CD14-positive monocyte (primary cell): ENCODE data around the gene F8. TPM values are rescaled to one million over a fixed set of nuclear protein-coding genes. Genes with fewer than 3 reads are reported as not detected.

Source experiments
- DNase-seq, 3 donors: peaks; one replicate each; pipeline ENCODE4 v3.0.0-alpha.2; 2011 to 2022
- H2AFZ ChIP-seq: 2 replicates; pipeline ENCODE4 v1.6.0; 2012; ENCODE audit warnings: mild to moderate bottlenecking, low read depth, low read length, inconsistent platforms; ENCODE audit not compliant: insufficient read depth, poor library complexity, severe bottlenecking
- H3K27ac ChIP-seq, 2 donors: 1 replicate in 1 of 2; 2 replicates in 1 of 2; pipeline ENCODE4 v1.5.1; 2012 to 2013; ENCODE audit warnings: low read length in 2 of 2, control low read depth in 1 of 2, inconsistent platforms in 1 of 2, low read depth in 1 of 2, mild to moderate bottlenecking in 1 of 2
- H3K27me3 ChIP-seq, 2 donors: one replicate each; pipeline versions ENCODE4 v1.6.0 to v1.6.1; 2011 to 2013; ENCODE audit warnings: low read length in 2 of 2; ENCODE audit not compliant: control insufficient read depth in 2 of 2, insufficient read depth in 2 of 2
- H3K36me3 ChIP-seq, 2 donors: replicated peaks in 1 of 2; 1 replicate in 1 of 2; 2 replicates in 1 of 2; pipeline versions ENCODE4 v1.5.1 to v1.6.1; 2012 to 2013; ENCODE audit warnings: low read length in 2 of 2, control low read depth in 1 of 2, inconsistent platforms in 1 of 2, mild to moderate bottlenecking in 1 of 2; ENCODE audit not compliant: insufficient read depth in 2 of 2, control insufficient read depth in 1 of 2
- H3K4me1 ChIP-seq, 2 donors: 1 replicate in 1 of 2; 2 replicates in 1 of 2; pipeline versions ENCODE4 v1.5.1 to v1.6.1; 2012 to 2013; ENCODE audit warnings: low read length in 2 of 2, control low read depth in 1 of 2, inconsistent platforms in 1 of 2, mild to moderate bottlenecking in 1 of 2, moderate library complexity in 1 of 2; ENCODE audit not compliant: insufficient read depth in 2 of 2, control insufficient read depth in 1 of 2
- H3K4me2 ChIP-seq: replicated peaks from 2 replicates; pipeline ENCODE3; 2012; ENCODE audit warnings: low read length, moderate library complexity, mild to moderate bottlenecking; ENCODE audit not compliant: poor library complexity, severe bottlenecking; ENCODE audit errors: extremely low read depth
- H3K4me3 ChIP-seq, 3 experiments: fragments of 200-600 bp in 1 of 3; sonication (generic) in 1 of 3; replicated peaks in 1 of 3; 1 replicate in 2 of 3; 2 replicates in 1 of 3; pipeline ENCODE4 v1.5.1; 2011 to 2013; ENCODE audit warnings: low read length in 3 of 3, mild to moderate bottlenecking in 3 of 3, control low read depth in 2 of 3, low read depth in 2 of 3, inconsistent platforms in 1 of 3, moderate library complexity in 1 of 3
- H3K79me2 ChIP-seq: 2 replicates; pipeline ENCODE4 v1.6.0; 2012; ENCODE audit warnings: mild to moderate bottlenecking, control low read depth, inconsistent platforms, low read length, moderate library complexity; ENCODE audit not compliant: insufficient read depth
- H3K9ac ChIP-seq: 2 replicates; pipeline ENCODE4 v1.6.0; 2017; ENCODE audit warnings: low read length, mild to moderate bottlenecking; ENCODE audit not compliant: insufficient read depth, poor library complexity, severe bottlenecking
- H3K9me3 ChIP-seq, 2 donors: replicated peaks in 1 of 2; 1 replicate in 1 of 2; 2 replicates in 1 of 2; pipeline versions ENCODE4 v1.5.1 to v1.6.1; 2012 to 2013; ENCODE audit warnings: low read length in 2 of 2, control low read depth in 1 of 2; ENCODE audit not compliant: control insufficient read depth in 1 of 2, insufficient read depth in 1 of 2
- H4K20me1 ChIP-seq: 2 replicates; pipeline ENCODE4 v1.6.0; 2012; ENCODE audit warnings: mild to moderate bottlenecking, low read length, control low read depth, moderate library complexity; ENCODE audit not compliant: insufficient read depth
- H3K27ac Mint-ChIP-seq, 7 donors: one replicate each; pipeline ENCODE4 v1.8.0; 2020; ENCODE audit warnings: mild to moderate bottlenecking in 7 of 7, mixed read lengths in 7 of 7, moderate library complexity in 6 of 7, inconsistent platforms in 2 of 7
- H3K27me3 Mint-ChIP-seq, 3 donors: one replicate each; pipeline ENCODE4 v1.8.0; 2021 to 2022; ENCODE audit warnings: low read depth in 3 of 3, mild to moderate bottlenecking in 3 of 3, mixed read lengths in 3 of 3, moderate library complexity in 3 of 3, inconsistent platforms in 1 of 3
- H3K36me3 Mint-ChIP-seq, 2 donors: one replicate each; pipeline ENCODE4 v1.8.0; 2020; ENCODE audit warnings: mixed read lengths in 2 of 2, inconsistent platforms in 1 of 2, mild to moderate bottlenecking in 1 of 2
- H3K4me1 Mint-ChIP-seq: one replicate; pipeline ENCODE4 v1.8.0; 2020; ENCODE audit warnings: mild to moderate bottlenecking, mixed read lengths
- H3K4me3 Mint-ChIP-seq, 2 donors: one replicate each; pipeline ENCODE4 v1.8.0; 2020; ENCODE audit warnings: mild to moderate bottlenecking in 2 of 2, mixed read lengths in 2 of 2, moderate library complexity in 1 of 2
- H3K9me3 Mint-ChIP-seq, 7 donors: one replicate each; pipeline ENCODE4 v1.8.0; 2020 to 2022; ENCODE audit warnings: mixed read lengths in 7 of 7, mild to moderate bottlenecking in 6 of 7, moderate library complexity in 6 of 7, inconsistent platforms in 2 of 7
- CTCF ChIP-seq: fragments of 200-600 bp; IDR thresholded peaks from one replicate; pipeline ENCODE4 v1.8.0; 2022; ENCODE audit warnings: antibody characterized with exemption, mild to moderate bottlenecking
- WGBS: methylation state at CpG from one replicate; pipeline ENCODE4 v1.1.5; 2013; ENCODE audit warnings: missing lambda C conversion rate; ENCODE audit not compliant: insufficient coverage; 5-methylcytosine and 5-hydroxymethylcytosine counted together
- intact Hi-C, 2 donors: fragments of 100-400 bp; cut with micrococcal nuclease; formaldehyde crosslinking; loops; one replicate each; pipeline versions ENCODE4 v1.15.0 to v1.15.1; 2023
- polyA plus RNA-seq, 3 donors: library from polyadenylated mRNA; depleted of rRNA in 1 of 3; unstranded in 2 of 3; stranded (reverse) in 1 of 3; fragments of 300-500 nt in 2 of 3; fragments of >200 nt in 1 of 3; fragmentation: Illumina TruSeq in 2 of 3; gene quantifications; 1 replicate in 2 of 3; 2 replicates in 1 of 3; pipeline ENCODE4 v1.2.3, GENCODE V29; 2012 to 2021

The F8 gene
- polyA plus RNA-seq, 3 donors, result 1.5 to 4.5 (median 4.3) TPM

DNA sequence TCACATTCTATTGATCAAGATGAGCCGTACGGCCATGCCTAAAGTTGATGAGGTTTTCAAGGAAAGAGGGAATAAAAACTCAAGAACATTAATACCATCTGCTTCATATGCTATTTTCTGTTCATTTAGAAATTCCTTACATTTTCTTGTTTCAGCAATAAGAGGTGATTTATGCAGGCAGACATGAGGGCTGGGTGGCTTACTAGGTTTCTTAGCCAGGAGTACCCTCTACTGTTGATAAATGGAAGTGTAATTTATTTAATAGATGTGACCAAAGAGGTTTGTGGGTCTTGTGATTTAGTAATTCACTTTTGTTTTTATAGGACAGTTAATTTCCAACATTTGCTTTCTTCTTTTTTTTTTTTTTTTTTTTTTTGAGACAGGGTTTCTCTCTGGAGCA is 181.7 kb downstream of the F8 start:
- H3K4me3 ChIP-seq, result no peak overlapping the region
- no peak overlapping the region for H3K4me3 Mint-ChIP-seq
- H3K27me3 ChIP-seq, result no peaks in the 10 kb centered on the region
- H3K36me3 ChIP-seq, result no peaks in the 10 kb centered on the region
- DNase-seq, result peak; percentile 29 to 56 (median 56)
- H3K79me2 ChIP-seq, result no peaks in the 10 kb centered on the region
- H3K9me3 Mint-ChIP-seq, result peaks cover 0 to 3% (median 0%) of the 10 kb centered on the region in 7 donors
- no peak overlapping the region for H2AFZ ChIP-seq
- H3K4me1 Mint-ChIP-seq, result peaks cover 4% of the 10 kb centered on the region
- no peak overlapping the region for H3K9ac ChIP-seq
- intact Hi-C loops, result no loop called here
- H3K27ac ChIP-seq, result no peak overlapping the region
- H3K4me1 ChIP-seq, result no peaks in the 10 kb centered on the region
- H3K36me3 Mint-ChIP-seq, result no peaks in the 10 kb centered on the region
- H4K20me1 ChIP-seq, result no peaks in the 10 kb centered on the region
- TF ChIP-seq CTCF, result peak; percentile 45
- no peak overlapping the region for H3K4me2 ChIP-seq
- H3K27ac Mint-ChIP-seq, result no peak overlapping the region
- no peaks in the 10 kb centered on the region for H3K9me3 ChIP-seq
- H3K27me3 Mint-ChIP-seq, result peaks cover 0 to 3% (median 2%) of the 10 kb centered on the region in 3 donors
- WGBS, result no CpG with 5 or more reads among the region's 2 CpGs

- no CpG with 5 or more reads among the region's 1 CpG for WGBS
- H3K9me3 Mint-ChIP-seq, result no peaks in the 10 kb centered on the region
Measured at GRCh38 chrX:154836163-154836562, 186.4 kb downstream of the F8 start.

More at GRCh38 chrX:154836163-154836562, 186.4 kb downstream of the F8 start:
- TF ChIP-seq CTCF, result no peak
- no peak overlapping the region for H3K4me3 ChIP-seq
- no peak overlapping the region for H3K27ac Mint-ChIP-seq
- H3K27me3 ChIP-seq, result no peaks in the 10 kb centered on the region
- H3K9ac ChIP-seq, result no peak overlapping the region
- H4K20me1 ChIP-seq, result no peaks in the 10 kb centered on the region
- DNase-seq, result no peak
- H3K79me2 ChIP-seq, result no peaks in the 10 kb centered on the region
- peaks cover 0 to 6% (median 0%) of the 10 kb centered on the region in 3 donors for H3K27me3 Mint-ChIP-seq
- H3K4me1 Mint-ChIP-seq, result peaks cover 4% of the 10 kb centered on the region
- H3K27ac ChIP-seq, result no peak overlapping the region
- intact Hi-C loops, result loop anchor here (10.0 kb wide), 2 partner anchors 51 to 61 kb away; no protein-coding TSS in a partner anchor
- no peak overlapping the region for H2AFZ ChIP-seq
- no peaks in the 10 kb centered on the region for H3K4me1 ChIP-seq
- H3K36me3 ChIP-seq, result no peaks in the 10 kb centered on the region
- no peaks in the 10 kb centered on the region for H3K36me3 Mint-ChIP-seq
- H3K4me2 ChIP-seq, result no peak overlapping the region
- no peak overlapping the region for H3K4me3 Mint-ChIP-seq
- no peaks in the 10 kb centered on the region for H3K9me3 ChIP-seq
